K562 (cell line): ENCODE measurements around the gene IL17RA. TPM values are rescaled to one million over a fixed set of nuclear protein-coding genes. Genes with fewer than 3 reads are reported as not detected.

Source experiments
- ATAC-seq: fragments of 200-7000 bp; cut with Tn5 transposase; 3 replicates; pipeline ENCODE4 v1.9.1; 2020; ENCODE audit warnings: moderate library complexity
- BruUV-seq: library from RNA; stranded (reverse); fragments of 400-500 nt; replicated peaks from 2 replicates; lab custom pipeline; 2021; lab: Mats Ljungman, UMichigan
- CTCF ChIA-PET: fragments of 300-600 bp; formaldehyde crosslinking; extraction: SDS; loops from one replicate; lab custom pipeline; 2021; ENCODE audit warnings: low intra/inter-chr PET ratio; lab: Yijun Ruan, JAX
- POLR2A ChIA-PET: fragments of 300-600, 350-650 bp; sonication (Branson Sonifier 250); formaldehyde crosslinking; extraction: SDS; loops from one replicate; lab custom pipeline; 2021; ENCODE audit warnings: antibody characterized with exemption, inconsistent platforms; lab: Yijun Ruan, JAX
- DNase-seq, 4 experiments: peaks; one replicate each; pipeline versions ENCODE4 v3.0.0 to v3.0.0-alpha.2; 2011 to 2018; ENCODE audit warnings: low spot score in 3 of 4, mixed read lengths in 3 of 4; ENCODE audit errors: extremely low read depth in 1 of 4
- FAIRE-seq: peaks from 2 replicates; lab custom pipeline; 2011; peaks lifted over from hg19 to GRCh38; lab: Jason Lieb, UNC
- H2AFZ ChIP-seq: 2 replicates; pipeline ENCODE4 v1.6.0; 2011; ENCODE audit warnings: low read depth, low read length, control low read depth, inconsistent platforms
- H3K27ac ChIP-seq: fragments of 200-600 bp; 3 replicates; pipeline ENCODE4 v1.8.0; 2011; ENCODE audit warnings: low read depth, mild to moderate bottlenecking, control low read depth, inconsistent platforms, low read length, moderate library complexity, mixed read lengths; ENCODE audit errors: extremely low read depth
- H3K27me3 ChIP-seq, 2 experiments: fragments of 300-600 bp in 1 of 2; 2 replicates in 1 of 2; 3 replicates in 1 of 2; pipeline versions ENCODE4 v1.6.0 to v1.8.0; 2011; ENCODE audit warnings: inconsistent platforms in 2 of 2, low read length in 2 of 2, mild to moderate bottlenecking in 1 of 2, mixed read lengths in 1 of 2, moderate library complexity in 1 of 2; ENCODE audit not compliant: control insufficient read depth in 2 of 2, insufficient read depth in 2 of 2
- H3K36me3 ChIP-seq: fragments of 300-600 bp; 3 replicates; pipeline ENCODE4 v1.8.0; 2011; ENCODE audit warnings: mild to moderate bottlenecking, low read length, inconsistent platforms; ENCODE audit not compliant: control insufficient read depth, insufficient read depth
- H3K4me1 ChIP-seq, 2 experiments: fragments of 200-600 bp in 1 of 2; replicated peaks in 1 of 2; 2 replicates in 1 of 2; 3 replicates in 1 of 2; pipeline versions ENCODE4 v1.5.1 to v1.8.0; 2011; ENCODE audit warnings: inconsistent platforms in 2 of 2, low read length in 2 of 2, mild to moderate bottlenecking in 1 of 2, mixed read lengths in 1 of 2, moderate library complexity in 1 of 2; ENCODE audit not compliant: control insufficient read depth in 2 of 2, insufficient read depth in 2 of 2
- H3K4me2 ChIP-seq: 2 replicates; pipeline ENCODE4 v1.6.1; 2011; ENCODE audit warnings: low read length, control low read depth, inconsistent platforms, mixed read lengths; ENCODE audit not compliant: insufficient read depth
- H3K4me3 ChIP-seq: fragments of 200-600 bp; sonication (generic), shearing (Covaris generic); 2 replicates; pipeline ENCODE4 v1.5.1; 2016; ENCODE audit warnings: control low read depth, inconsistent platforms
- H3K79me2 ChIP-seq: fragments of 200-600 bp; 3 replicates; pipeline ENCODE4 v1.8.0; 2011; ENCODE audit warnings: low read length, inconsistent platforms; ENCODE audit not compliant: control insufficient read depth, insufficient read depth
- H3K9ac ChIP-seq, 2 experiments: 2 replicates each; pipeline versions ENCODE4 v1.6.0 to v1.6.1; 2011; ENCODE audit warnings: low read depth in 2 of 2, low read length in 2 of 2, control low read depth in 1 of 2, inconsistent platforms in 1 of 2, mild to moderate bottlenecking in 1 of 2, mixed read lengths in 1 of 2; ENCODE audit not compliant: insufficient read depth in 1 of 2
- H3K9me1 ChIP-seq: one replicate; pipeline ENCODE4 v1.6.0; 2011; ENCODE audit warnings: inconsistent platforms, mild to moderate bottlenecking, low read length, moderate library complexity; ENCODE audit not compliant: control insufficient read depth, insufficient read depth
- H3K9me3 ChIP-seq: replicated peaks from 2 replicates; pipeline ENCODE4 v1.5.1; 2011; ENCODE audit warnings: low read depth, low read length, inconsistent platforms; ENCODE audit not compliant: control insufficient read depth, insufficient read depth
- H4K20me1 ChIP-seq: replicated peaks from 2 replicates; pipeline ENCODE4 v1.6.1; 2011; ENCODE audit warnings: low read length, inconsistent platforms, mixed read lengths; ENCODE audit not compliant: control insufficient read depth, insufficient read depth
- CBFA2T3 ChIP-seq: fragments of 450-650 bp; IDR thresholded peaks from 2 replicates; pipeline ENCODE4 v1.6.1; 2017
- TCF3 ChIP-seq: sonication (generic); formaldehyde crosslinking; IDR thresholded peaks from 2 replicates; pipeline ENCODE4 v1.4.0; 2020; ENCODE audit warnings: mild to moderate bottlenecking, missing genetic modification reagents
- WGBS: fragments of 100-300 bp; shearing (Covaris generic); methylation state at CpG from one replicate; pipeline ENCODE4 v1.1.6; 2016; ENCODE audit warnings: low coverage, mixed read lengths; ENCODE audit not compliant: insufficient coverage; ENCODE audit errors: missing lambda C conversion rate; 5-methylcytosine and 5-hydroxymethylcytosine counted together
- in situ Hi-C: fragments of 300-500 bp; cut with MboI; formaldehyde crosslinking; loops from 4 replicates; pipeline ENCODE4 v1.15.0; 2018; ENCODE audit warnings: inconsistent platforms, mixed read lengths
- intact Hi-C: fragments of 100-400 bp; cut with micrococcal nuclease; formaldehyde crosslinking; loops from 2 replicates; pipeline ENCODE4 v1.14.2; 2022
- polyA plus RNA-seq, 8 experiments: library from polyadenylated mRNA; depleted of rRNA in 4 of 8; stranded (reverse) in 5 of 8; unstranded in 3 of 8; fragments of >200 nt; fragmentation: Nextera tagmentation in 2 of 8; fragmentation: Illumina TruSeq in 1 of 8; extraction: Ambion mirVana in 2 of 8; extraction: Trizol in 1 of 8; gene quantifications; 2 replicates each; pipeline versions ENCODE4 v1.2.1 to v1.2.3, GENCODE V29; 2011 to 2014; ENCODE audit warnings: inconsistent platforms in 1 of 8, missing spikeins in 1 of 8
- total RNA-seq, 7 experiments: library from RNA; depleted of rRNA in 6 of 7; stranded (reverse); fragments of >200 nt in 6 of 7; fragmentation: Illumina TruSeq in 2 of 7; extraction: Trizol in 2 of 7; gene quantifications; 2 replicates each; pipeline versions ENCODE4 v1.2.1 to v1.2.3, GENCODE V29; 2011 to 2021; ENCODE audit warnings: low replicate concordance in 1 of 7
- TF ChIP-seq, protein P1 (sequence below): fragments of 250-450 bp; sonication (Bioruptor Pico); IDR thresholded peaks from 2 replicates; pipeline ENCODE4 v1.4.0; 2020

The IL17RA gene
- total and polyA plus RNA-seq, 9 of the 15 experiments (the other 6 are each of a cell fraction or from before 2014, with no cell fraction given) = 0.17 to 11.8 (median 3.7) TPM

DNA sequence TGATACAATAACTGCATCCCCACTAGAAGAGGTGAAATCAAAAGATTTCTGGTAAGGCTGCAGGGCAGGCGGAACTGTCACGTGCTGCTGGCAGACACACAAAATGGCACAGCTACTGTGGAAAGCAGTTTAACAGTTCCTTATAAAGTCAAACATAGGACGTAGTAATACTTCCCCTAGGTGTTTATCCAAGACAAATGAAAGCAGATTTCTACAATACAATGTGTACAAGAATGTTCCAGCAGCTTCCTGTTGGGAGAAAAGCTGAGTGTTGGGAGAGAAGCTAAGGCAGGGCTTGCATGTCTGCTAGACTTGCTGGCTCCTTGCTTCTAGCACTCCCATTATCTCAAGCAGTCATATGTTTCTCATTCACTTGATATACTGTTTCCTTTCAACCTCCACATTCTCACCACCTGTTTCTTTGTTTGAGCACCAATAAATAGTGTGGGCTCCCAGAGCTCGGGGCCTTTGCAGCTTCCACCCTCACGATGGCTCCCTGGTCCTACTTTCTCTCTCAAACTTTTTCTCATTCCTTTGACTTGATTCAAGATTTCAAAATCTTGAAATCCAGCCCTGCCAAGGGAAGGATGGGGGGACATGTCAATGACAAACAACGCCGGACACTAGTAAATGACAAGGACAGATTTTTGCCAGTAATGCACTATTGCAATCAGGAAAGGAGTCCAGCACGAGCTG, 21.2 kb upstream of the IL17RA start:
- no TSS peak for BruUV-seq
- FAIRE-seq (no peak), ATAC-seq (no peak), DNase-seq (no peak)
- H3K4me1 ChIP-seq = no peaks in the 10 kb centered on the region; a peak in 1 of 5 replicates
- H3K9ac ChIP-seq = no peak overlapping the region
- intact Hi-C loops = no loop called here
- TF ChIP-seq, protein P1, sequence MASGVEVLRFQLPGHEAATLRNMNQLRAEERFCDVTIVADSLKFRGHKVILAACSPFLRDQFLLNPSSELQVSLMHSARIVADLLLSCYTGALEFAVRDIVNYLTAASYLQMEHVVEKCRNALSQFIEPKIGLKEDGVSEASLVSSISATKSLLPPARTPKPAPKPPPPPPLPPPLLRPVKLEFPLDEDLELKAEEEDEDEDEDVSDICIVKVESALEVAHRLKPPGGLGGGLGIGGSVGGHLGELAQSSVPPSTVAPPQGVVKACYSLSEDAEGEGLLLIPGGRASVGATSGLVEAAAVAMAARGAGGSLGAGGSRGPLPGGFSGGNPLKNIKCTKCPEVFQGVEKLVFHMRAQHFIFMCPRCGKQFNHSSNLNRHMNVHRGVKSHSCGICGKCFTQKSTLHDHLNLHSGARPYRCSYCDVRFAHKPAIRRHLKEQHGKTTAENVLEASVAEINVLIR (CRISPR knock-in tag) = no peak
- TF ChIP-seq TCF3 (peak; percentile 48; the same call in 1 of the 2 replicates), CBFA2T3 (0 out of 2 replicates have a peak, but pooled peaks have one; percentile 8)
- no peak overlapping the region for H2AFZ ChIP-seq
- no peaks in the 10 kb centered on the region for H3K79me2 ChIP-seq
- H3K9me1 ChIP-seq = no peaks in the 10 kb centered on the region
- H3K9me3 ChIP-seq = no peaks in the 10 kb centered on the region
- ChIA-PET CTCF (interaction anchor here (0.6 kb wide), 1 partner anchor 57 kb away, joined by 3 read pairs; no protein-coding TSS in a partner anchor), POLR2A (interaction anchor here (0.8 to 1.2 kb wide), 2 partner anchors 9 to 10 kb away, joined by 4 read pairs; no protein-coding TSS in a partner anchor)
- WGBS = 60% methylated on average over 8 of the region's 8 CpGs
- no peak overlapping the region for H3K27ac ChIP-seq
- no peak overlapping the region for H3K4me3 ChIP-seq
- H3K27me3 ChIP-seq = no peaks in the 10 kb centered on the region
- in situ Hi-C loops = no loop called here
- peaks cover 6% of the 10 kb centered on the region; the same call in 1 of the 2 replicates for H4K20me1 ChIP-seq
- no peak overlapping the region for H3K4me2 ChIP-seq
- H3K36me3 ChIP-seq = peaks cover 15% of the 10 kb centered on the region; the same call in 1 of the 3 replicates
